Measurements from ENCODE around the gene PDK2.

- no peak for TF ChIP-seq CTCF (IDR thresholded peaks at IDR 0.05)
- no peak for TF ChIP-seq POLR2A (IDR thresholded peaks at IDR 0.05)
Observed at GRCh38 chr17:50099003-50099402, 3.9 kb downstream of the PDK2 start.
